Measurements from ENCODE around the gene HBG1.

HBG1 gene

GRCh38 chr11:5277807-5278382 is 28.2 kb upstream of the HBG1 start:
- TF ChIP-seq POLR2AphosphoS5 (IDR thresholded peaks at IDR 0.05; ENCODE audit: low read depth, low read length) (no peak), TAF1 (IDR thresholded peaks at IDR 0.05; ENCODE audit: borderline replicate concordance, insufficient read depth, low read length) (no peak), SIN3A (IDR thresholded peaks at IDR 0.05; ENCODE audit: borderline replicate concordance, insufficient read depth, low read length) (no peak), FOXP2 (optimal IDR thresholded peaks at IDR 0.05; ENCODE audit: borderline replicate concordance, extremely low read depth, extremely low read length, insufficient read depth) (no peak)
- TF ChIP-seq, protein P1, sequence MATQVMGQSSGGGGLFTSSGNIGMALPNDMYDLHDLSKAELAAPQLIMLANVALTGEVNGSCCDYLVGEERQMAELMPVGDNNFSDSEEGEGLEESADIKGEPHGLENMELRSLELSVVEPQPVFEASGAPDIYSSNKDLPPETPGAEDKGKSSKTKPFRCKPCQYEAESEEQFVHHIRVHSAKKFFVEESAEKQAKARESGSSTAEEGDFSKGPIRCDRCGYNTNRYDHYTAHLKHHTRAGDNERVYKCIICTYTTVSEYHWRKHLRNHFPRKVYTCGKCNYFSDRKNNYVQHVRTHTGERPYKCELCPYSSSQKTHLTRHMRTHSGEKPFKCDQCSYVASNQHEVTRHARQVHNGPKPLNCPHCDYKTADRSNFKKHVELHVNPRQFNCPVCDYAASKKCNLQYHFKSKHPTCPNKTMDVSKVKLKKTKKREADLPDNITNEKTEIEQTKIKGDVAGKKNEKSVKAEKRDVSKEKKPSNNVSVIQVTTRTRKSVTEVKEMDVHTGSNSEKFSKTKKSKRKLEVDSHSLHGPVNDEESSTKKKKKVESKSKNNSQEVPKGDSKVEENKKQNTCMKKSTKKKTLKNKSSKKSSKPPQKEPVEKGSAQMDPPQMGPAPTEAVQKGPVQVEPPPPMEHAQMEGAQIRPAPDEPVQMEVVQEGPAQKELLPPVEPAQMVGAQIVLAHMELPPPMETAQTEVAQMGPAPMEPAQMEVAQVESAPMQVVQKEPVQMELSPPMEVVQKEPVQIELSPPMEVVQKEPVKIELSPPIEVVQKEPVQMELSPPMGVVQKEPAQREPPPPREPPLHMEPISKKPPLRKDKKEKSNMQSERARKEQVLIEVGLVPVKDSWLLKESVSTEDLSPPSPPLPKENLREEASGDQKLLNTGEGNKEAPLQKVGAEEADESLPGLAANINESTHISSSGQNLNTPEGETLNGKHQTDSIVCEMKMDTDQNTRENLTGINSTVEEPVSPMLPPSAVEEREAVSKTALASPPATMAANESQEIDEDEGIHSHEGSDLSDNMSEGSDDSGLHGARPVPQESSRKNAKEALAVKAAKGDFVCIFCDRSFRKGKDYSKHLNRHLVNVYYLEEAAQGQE (IDR thresholded peaks at IDR 0.05; ENCODE audit: insufficient read depth in 1 of 2, low read depth in 2 of 2, low read length in 2 of 2) = no peak

- no peak for TF ChIP-seq POLR2AphosphoS5 (IDR thresholded peaks at IDR 0.05; ENCODE audit: low read depth, low read length)
- no peak for TF ChIP-seq FOXP2 (optimal IDR thresholded peaks at IDR 0.05; ENCODE audit: borderline replicate concordance, extremely low read depth, extremely low read length, insufficient read depth)
- TF ChIP-seq, protein P1 (IDR thresholded peaks at IDR 0.05; ENCODE audit: insufficient read depth in 1 of 2, low read depth in 2 of 2, low read length in 2 of 2) = no peak
- no peak for TF ChIP-seq SIN3A (IDR thresholded peaks at IDR 0.05; ENCODE audit: borderline replicate concordance, insufficient read depth, low read length)
- TF ChIP-seq TAF1 (IDR thresholded peaks at IDR 0.05; ENCODE audit: borderline replicate concordance, insufficient read depth, low read length) = no peak
Observed at GRCh38 chr11:5276697-5277096, 27.0 kb upstream of the HBG1 start.

GRCh38 chr11:5275369-5276110 is 25.9 kb upstream of the HBG1 start:
- TF ChIP-seq, protein P1 (IDR thresholded peaks at IDR 0.05; ENCODE audit: insufficient read depth in 1 of 2, low read depth in 2 of 2, low read length in 2 of 2) = no peak

DNA sequence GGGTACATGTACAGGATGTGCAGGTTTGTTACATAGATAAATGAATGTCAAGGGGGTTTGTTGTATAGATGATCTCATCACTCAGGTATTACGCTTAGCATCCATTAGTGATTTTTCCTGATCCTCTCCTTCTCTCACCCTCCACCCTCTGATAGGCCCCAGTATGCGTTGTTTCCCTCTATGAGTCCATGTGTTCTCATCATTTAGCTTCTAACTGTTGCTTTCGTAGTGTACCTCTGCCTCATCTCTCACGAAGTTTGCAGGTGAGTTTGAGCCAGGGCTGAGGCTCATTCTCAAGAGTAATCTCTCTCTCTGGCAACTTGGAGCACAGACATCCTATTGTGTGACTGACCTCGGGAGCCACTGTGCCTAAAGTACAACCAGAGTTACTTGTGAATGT is 24.7 kb upstream of the HBG1 start:
- TF ChIP-seq TAF1 (IDR thresholded peaks at IDR 0.05; ENCODE audit: borderline replicate concordance, insufficient read depth, low read length) (no peak), POLR2AphosphoS5 (IDR thresholded peaks at IDR 0.05; ENCODE audit: low read depth, low read length) (no peak), SIN3A (IDR thresholded peaks at IDR 0.05; ENCODE audit: borderline replicate concordance, insufficient read depth, low read length) (no peak), FOXP2 (optimal IDR thresholded peaks at IDR 0.05; ENCODE audit: borderline replicate concordance, extremely low read depth, extremely low read length, insufficient read depth) (no peak)
- TF ChIP-seq, protein P1 (IDR thresholded peaks at IDR 0.05; ENCODE audit: insufficient read depth in 1 of 2, low read depth in 2 of 2, low read length in 2 of 2) = no peak

All from PFSK-1 (cell line).